SK-N-SH (cell line): ENCODE data around the gene ZCRB1. TPM values are rescaled to one million over a fixed set of nuclear protein-coding genes. Genes with fewer than 3 reads are reported as not detected.

Experiments used
- CTCF ChIA-PET: fragments of 300-600, 350-600 bp; formaldehyde crosslinking; extraction: SDS; loops from one replicate; lab custom pipeline; 2021; lab: Yijun Ruan, JAX
- POLR2A ChIA-PET: fragments of 350-600 bp; sonication (Branson Sonifier 250); formaldehyde crosslinking; extraction: SDS; loops from one replicate; lab custom pipeline; 2020; ENCODE audit warnings: antibody characterized with exemption, inconsistent platforms; lab: Yijun Ruan, JAX
- DNase-seq: peaks from one replicate; pipeline ENCODE4 v3.0.0; 2012
- H2AFZ ChIP-seq: fragments of 200-600 bp; sonication (generic); 2 replicates; pipeline ENCODE4 v1.8.1; 2016; ENCODE audit warnings: antibody characterized with exemption, mild to moderate bottlenecking, low read depth
- H3F3A ChIP-seq: fragments of 200-600 bp; sonication (generic); replicated peaks from 2 replicates; pipeline ENCODE3; 2016; ENCODE audit warnings: antibody characterized with exemption, mild to moderate bottlenecking; ENCODE audit not compliant: insufficient read depth
- H3K27ac ChIP-seq, 2 experiments: fragments of 200-500 bp in 1 of 2; fragments of 200-600 bp in 1 of 2; sonication (Bioruptor generic) in 1 of 2; sonication (generic), shearing (Covaris generic) in 1 of 2; 2 replicates each; pipeline versions ENCODE4 v1.5.1 to v1.6.1; 2014 to 2016; ENCODE audit warnings: low read depth in 2 of 2, inconsistent platforms in 1 of 2, low read length in 1 of 2, mild to moderate bottlenecking in 1 of 2, mixed read lengths in 1 of 2
- H3K27me3 ChIP-seq: fragments of 200-600 bp; sonication (generic), shearing (Covaris generic); 2 replicates; pipeline ENCODE4 v1.6.1; 2016; ENCODE audit warnings: mixed run types; ENCODE audit not compliant: insufficient read depth
- H3K36me3 ChIP-seq, 2 experiments: fragments of 200-500 bp in 1 of 2; fragments of 200-600 bp in 1 of 2; sonication (Bioruptor generic) in 1 of 2; sonication (generic) in 1 of 2; replicated peaks in 1 of 2; 2 replicates each; pipeline versions ENCODE3 to v1.5.1; 2014 to 2016; ENCODE audit warnings: low read length in 1 of 2, mild to moderate bottlenecking in 1 of 2; ENCODE audit not compliant: insufficient read depth in 2 of 2, control insufficient read depth in 1 of 2
- H3K4me1 ChIP-seq, 2 experiments: fragments of 200-500 bp in 1 of 2; fragments of 200-600 bp in 1 of 2; sonication (Bioruptor generic) in 1 of 2; sonication (generic), shearing (Covaris generic) in 1 of 2; 2 replicates each; pipeline versions ENCODE4 v1.5.1 to v1.6.1; 2014 to 2016; ENCODE audit warnings: low read depth in 1 of 2, low read length in 1 of 2, mixed run types in 1 of 2; ENCODE audit not compliant: insufficient read depth in 2 of 2, control insufficient read depth in 1 of 2
- H3K4me2 ChIP-seq: fragments of 200-600 bp; sonication (generic), shearing (Covaris generic); 2 replicates; pipeline ENCODE4 v1.6.1; 2017; ENCODE audit warnings: mixed run types
- H3K4me3 ChIP-seq, 2 experiments: fragments of 200-500 bp in 1 of 2; fragments of 200-600 bp in 1 of 2; sonication (Bioruptor generic) in 1 of 2; sonication (generic), shearing (Covaris generic) in 1 of 2; 2 replicates each; pipeline versions ENCODE4 v1.5.1 to v1.8.1; 2014 to 2016; ENCODE audit warnings: low read depth in 2 of 2, inconsistent platforms in 1 of 2, low read length in 1 of 2, mild to moderate bottlenecking in 1 of 2, mixed read lengths in 1 of 2, moderate library complexity in 1 of 2
- H3K79me2 ChIP-seq: fragments of 200-600 bp; sonication (generic); 2 replicates; pipeline ENCODE4 v1.8.1; 2017; ENCODE audit warnings: mild to moderate bottlenecking; ENCODE audit not compliant: insufficient read depth
- H3K9ac ChIP-seq: fragments of 200-600 bp; sonication (generic); 2 replicates; pipeline ENCODE4 v1.6.1; 2017; ENCODE audit warnings: mixed run types
- H3K9me2 ChIP-seq: fragments of 200-600 bp; sonication (generic); 2 replicates; pipeline ENCODE4 v1.6.1; 2017; ENCODE audit warnings: mixed run types
- H3K9me3 ChIP-seq: fragments of 200-600 bp; sonication (generic); 2 replicates; pipeline ENCODE4 v1.6.1; 2017; ENCODE audit warnings: mixed run types, mild to moderate bottlenecking, moderate library complexity
- H4K20me1 ChIP-seq: fragments of 200-600 bp; sonication (generic); 2 replicates; pipeline ENCODE4 v1.6.1; 2017; ENCODE audit warnings: mild to moderate bottlenecking, mixed run types; ENCODE audit not compliant: insufficient read depth
- CHD2 ChIP-seq: fragments of 150-350 bp; IDR thresholded peaks from 2 replicates; pipeline ENCODE4 v1.6.1; 2018; ENCODE audit warnings: low read length; ENCODE audit not compliant: partially characterized antibody
- CTCF ChIP-seq: fragments of 200-600 bp; sonication (generic); IDR thresholded peaks from 2 replicates; pipeline ENCODE4 v1.6.1; 2017; ENCODE audit warnings: antibody characterized with exemption, mild to moderate bottlenecking, moderate library complexity
- ELF1 ChIP-seq: IDR thresholded peaks from 2 replicates; pipeline ENCODE4 v1.4.0; 2012
- FOXM1 ChIP-seq: IDR thresholded peaks from 2 replicates; pipeline ENCODE4 v1.4.0; 2012; ENCODE audit warnings: low read depth, mild to moderate bottlenecking
- GABPA ChIP-seq: IDR thresholded peaks from 2 replicates; pipeline ENCODE4 v1.4.0; 2012; ENCODE audit warnings: low read depth, mild to moderate bottlenecking
- JUND ChIP-seq: IDR thresholded peaks from 2 replicates; pipeline ENCODE4 v1.4.0; 2012
- MAX ChIP-seq: IDR thresholded peaks from 2 replicates; pipeline ENCODE4 v1.4.0; 2012; ENCODE audit warnings: low read depth
- MEF2A ChIP-seq: IDR thresholded peaks from 2 replicates; pipeline ENCODE4 v1.4.0; 2012; ENCODE audit warnings: low read depth, borderline replicate concordance
- MXI1 ChIP-seq: IDR thresholded peaks from 2 replicates; pipeline ENCODE4 v1.6.1; 2012; ENCODE audit warnings: mild to moderate bottlenecking, low read depth, low read length, improper control_type of control experiment
- NFIC ChIP-seq: IDR thresholded peaks from 2 replicates; pipeline ENCODE4 v1.4.0; 2012; ENCODE audit warnings: borderline replicate concordance
- POLR2AphosphoS5 ChIP-seq: IDR thresholded peaks from 2 replicates; pipeline ENCODE4 v1.6.1; 2012; ENCODE audit warnings: low read depth, low read length
- RAD21 ChIP-seq: IDR thresholded peaks from 2 replicates; pipeline ENCODE4 v1.6.1; 2012; ENCODE audit warnings: mild to moderate bottlenecking, low read length
- RCOR1 ChIP-seq: fragments of 150-350 bp; IDR thresholded peaks from 2 replicates; pipeline ENCODE4 v1.6.1; 2017; ENCODE audit warnings: antibody characterized with exemption, low read length
- REST ChIP-seq: IDR thresholded peaks from 2 replicates; pipeline ENCODE4 v1.6.1; 2012; ENCODE audit warnings: mild to moderate bottlenecking, low read depth, low read length, moderate library complexity
- RFX5 ChIP-seq: IDR thresholded peaks from 2 replicates; pipeline ENCODE4 v1.6.1; 2012; ENCODE audit warnings: mild to moderate bottlenecking, improper control_type of control experiment, low read length
- SIN3A ChIP-seq: IDR thresholded peaks from 2 replicates; pipeline ENCODE4 v1.6.1; 2012; ENCODE audit warnings: low read depth, mild to moderate bottlenecking, low read length, moderate library complexity, borderline replicate concordance
- SMC3 ChIP-seq: IDR thresholded peaks from 2 replicates; pipeline ENCODE4 v1.6.1; 2012; ENCODE audit warnings: low read depth, low read length, improper control_type of control experiment
- TEAD4 ChIP-seq: IDR thresholded peaks from 2 replicates; pipeline ENCODE4 v1.4.0; 2012; ENCODE audit warnings: mild to moderate bottlenecking, borderline replicate concordance; ENCODE audit not compliant: insufficient read depth
- USF2 ChIP-seq: fragments of 150-350 bp; IDR thresholded peaks from 2 replicates; pipeline ENCODE4 v1.6.1; 2017; ENCODE audit warnings: antibody characterized with exemption, low read length, low read depth, borderline replicate concordance
- YY1 ChIP-seq: IDR thresholded peaks from 2 replicates; pipeline ENCODE4 v1.4.0; 2012; ENCODE audit warnings: low read depth, mild to moderate bottlenecking
- WGBS: methylation state at CpG from one replicate; pipeline ENCODE4 v1.1.6; 2017; ENCODE audit warnings: low lambda C conversion rate; 5-methylcytosine and 5-hydroxymethylcytosine counted together
- polyA plus RNA-seq, 3 experiments: library from polyadenylated mRNA; depleted of rRNA; stranded (reverse); fragments of >200 nt; gene quantifications; 2 replicates each; pipeline ENCODE4 v1.2.3, GENCODE V29; 2012

ZCRB1 gene
- polyA plus RNA-seq, 1 of the 3 experiments (the other 2 are of a cell fraction): 18.7 TPM

GRCh38 chr12:42315108-42315507 is 10.8 kb downstream of the ZCRB1 start:
- no peak overlapping the region for H3K4me3 ChIP-seq
- DNase-seq: no peak
- no peaks in the 10 kb centered on the region for H3K4me1 ChIP-seq
- H3K79me2 ChIP-seq: no peaks in the 10 kb centered on the region
- no peak overlapping the region for H3K4me2 ChIP-seq
- no peaks in the 10 kb centered on the region for H3F3A ChIP-seq
- ChIA-PET CTCF (no interaction called here), POLR2A (no interaction called here)
- no peaks in the 10 kb centered on the region for H3K9me3 ChIP-seq
- no peak overlapping the region for H2AFZ ChIP-seq
- H3K36me3 ChIP-seq: peaks cover 52 to 56% of the 10 kb centered on the region in 2 experiments
- H3K9ac ChIP-seq: no peak overlapping the region
- no peaks in the 10 kb centered on the region for H4K20me1 ChIP-seq
- 93% methylated on average over 2 of the region's 2 CpGs for WGBS
- H3K27ac ChIP-seq: no peak overlapping the region
- TF ChIP-seq RCOR1: no peak
- no peak for TF ChIP-seq JUND
- no peak for TF ChIP-seq CHD2
- no peak for TF ChIP-seq RAD21
- TF ChIP-seq MEF2A: no peak
- TF ChIP-seq YY1: no peak
- no peak for TF ChIP-seq POLR2AphosphoS5
- TF ChIP-seq MAX: no peak
- no peak for TF ChIP-seq USF2
- no peak for TF ChIP-seq SIN3A
- TF ChIP-seq REST: no peak
- no peak for TF ChIP-seq RFX5
- no peak for TF ChIP-seq MXI1
- TF ChIP-seq NFIC: no peak
- TF ChIP-seq ELF1: no peak
- no peak for TF ChIP-seq SMC3
- TF ChIP-seq FOXM1: no peak
- TF ChIP-seq CTCF: no peak
- TF ChIP-seq TEAD4: no peak
- no peak for TF ChIP-seq GABPA
- H3K9me2 ChIP-seq: no peaks in the 10 kb centered on the region
- H3K27me3 ChIP-seq: no peaks in the 10 kb centered on the region
